PC-3 (cell line): Measurements from ENCODE around the gene CERS6. TPM values are rescaled to one million over a fixed set of nuclear protein-coding genes. Genes with fewer than 3 reads are reported as not detected.

Source experiments
- ATAC-seq: fragments of 200-7000 bp; cut with Tn5 transposase; 2 replicates; pipeline ENCODE4 v1.9.1; 2020; ENCODE audit warnings: mild to moderate bottlenecking, moderate library complexity
- BruUV-seq: library from RNA; stranded (reverse); fragments of 400-500 nt; replicated peaks from 2 replicates; lab custom pipeline; 2021; lab: Mats Ljungman, UMichigan
- CTCF ChIA-PET: fragments of 300-600 bp; sonication (Branson Sonifier 250); formaldehyde crosslinking; loops from one replicate; lab custom pipeline; 2022; ENCODE audit warnings: antibody characterized with exemption; lab: Charles Lee
- POLR2A ChIA-PET: fragments of 300-600 bp; sonication (Branson Sonifier 250); formaldehyde crosslinking; loops from one replicate; lab custom pipeline; 2022; ENCODE audit warnings: antibody characterized with exemption; ENCODE audit not compliant: unreplicated experiment; lab: Charles Lee
- DNase-seq: peaks from one replicate; pipeline ENCODE4 v3.0.0-alpha.2; 2015
- H2AFZ ChIP-seq: fragments of 300-600 bp; sonication (generic); 2 replicates; pipeline ENCODE4 v1.6.0; 2016; ENCODE audit warnings: antibody characterized with exemption, low read length
- H3F3A ChIP-seq: fragments of 300-600 bp; sonication (generic); one replicate; pipeline ENCODE4 v1.6.0; 2017; ENCODE audit warnings: antibody characterized with exemption, low read length, control low read depth, mild to moderate bottlenecking; ENCODE audit not compliant: unreplicated experiment
- H3K27ac ChIP-seq: fragments of 300-600 bp; sonication (generic); 2 replicates; pipeline ENCODE4 v1.5.1; 2016; ENCODE audit warnings: mild to moderate bottlenecking, low read length
- H3K27me3 ChIP-seq: fragments of 300-600 bp; sonication (generic); 2 replicates; pipeline ENCODE4 v1.6.1; 2016; ENCODE audit warnings: low read length, mixed read lengths
- H3K36me3 ChIP-seq: fragments of 300-600 bp; sonication (generic); 2 replicates; pipeline ENCODE4 v1.6.1; 2016; ENCODE audit warnings: low read depth, mixed run types, low read length, mixed read lengths
- H3K4me1 ChIP-seq: fragments of 300-600 bp; sonication (generic); 2 replicates; pipeline ENCODE4 v1.5.1; 2016; ENCODE audit warnings: low read length; ENCODE audit not compliant: insufficient read depth
- H3K4me2 ChIP-seq: fragments of 300-600 bp; sonication (generic); 2 replicates; pipeline ENCODE4 v1.6.0; 2016; ENCODE audit warnings: low read length
- H3K4me3 ChIP-seq: fragments of 300-600 bp; sonication (generic); 2 replicates; pipeline ENCODE4 v1.5.1; 2016; ENCODE audit warnings: mild to moderate bottlenecking, low read length, mixed read lengths
- H3K79me2 ChIP-seq: fragments of 300-600 bp; sonication (generic); 2 replicates; pipeline ENCODE4 v1.6.1; 2017; ENCODE audit warnings: low read length, mixed read lengths
- H3K9ac ChIP-seq: fragments of 300-600 bp; sonication (generic); 2 replicates; pipeline ENCODE4 v1.6.0; 2016; ENCODE audit warnings: mild to moderate bottlenecking, low read length
- H3K9me2 ChIP-seq: fragments of 300-600 bp; sonication (generic); replicated peaks from 2 replicates; pipeline ENCODE4 v1.6.1; 2016; ENCODE audit warnings: mixed run types, low read length, mixed read lengths
- H3K9me3 ChIP-seq: fragments of 300-600 bp; sonication (generic); 2 replicates; pipeline ENCODE4 v1.6.1; 2016; ENCODE audit warnings: low read length, mixed read lengths
- H4K20me1 ChIP-seq: fragments of 300-600 bp; sonication (generic); 2 replicates; pipeline ENCODE4 v1.6.1; 2016; ENCODE audit warnings: low read length, mixed read lengths
- CTCF ChIP-seq: fragments of 300-600 bp; sonication (generic); conservative IDR thresholded peaks from 2 replicates; pipeline ENCODE4 v1.5.1; 2017; ENCODE audit warnings: antibody characterized with exemption, low read depth, mild to moderate bottlenecking, low read length
- EZH2 ChIP-seq: fragments of 300-600 bp; sonication (generic); IDR thresholded peaks from one replicate; pipeline ENCODE4 v1.6.1; 2017; ENCODE audit warnings: antibody characterized with exemption, mild to moderate bottlenecking, low read length; ENCODE audit not compliant: unreplicated experiment
- EZH2phosphoT487 ChIP-seq: fragments of 300-600 bp; sonication (generic); IDR thresholded peaks from 2 replicates; pipeline ENCODE4 v1.6.1; 2018; ENCODE audit warnings: mild to moderate bottlenecking, antibody characterized with exemption, low read length, borderline replicate concordance
- intact Hi-C: fragments of 100-400 bp; cut with micrococcal nuclease; formaldehyde crosslinking; loops from 2 replicates; pipeline ENCODE4 v1.9.0; 2023
- total RNA-seq: library from RNA; depleted of rRNA; stranded (reverse); fragments of >200 nt; gene quantifications from 2 replicates; pipeline ENCODE4 v1.2.3, GENCODE V29; 2014

CERS6 gene
- total RNA-seq, 1 experiment from 2014 or later = 24.2 TPM

- Histone ChIP-seq H2AFZ (no peak overlapping the region), H3K36me3 (no peaks in the 10 kb centered on the region), H3K9me3 (no peaks in the 10 kb centered on the region), H3K4me1 (peaks cover 5% of the 10 kb centered on the region), H3K79me2 (no peaks in the 10 kb centered on the region), H3K4me2 (no peak overlapping the region), H3K9me2 (no peaks in the 10 kb centered on the region), H3K4me3 (no peak overlapping the region), H3K9ac (no peak overlapping the region), H4K20me1 (no peaks in the 10 kb centered on the region), H3K27me3 (no peaks in the 10 kb centered on the region), H3K27ac (no peak overlapping the region), H3F3A (no peaks in the 10 kb centered on the region)
- no TSS peak for BruUV-seq
- no peak for ATAC-seq
- intact Hi-C loops = no loop called here
- POLR2A ChIA-PET = no interaction called here
- DNase-seq = no peak
- TF ChIP-seq EZH2phosphoT487 (no peak), CTCF (no peak), EZH2 (no peak)
- CTCF ChIA-PET = no interaction called here
These were observed 325.2 kb downstream of the CERS6 start for GRCh38 chr2:168781191-168781817.

- TF ChIP-seq EZH2phosphoT487 = no peak
- TF ChIP-seq EZH2 = no peak
- no peak for TF ChIP-seq CTCF
- ATAC-seq (no peak), DNase-seq (no peak)
- Histone ChIP-seq H3K27me3 (no peaks in the 10 kb centered on the region), H3K79me2 (no peaks in the 10 kb centered on the region), H3K9ac (no peak overlapping the region), H4K20me1 (no peaks in the 10 kb centered on the region), H3K4me1 (peaks cover 5% of the 10 kb centered on the region), H3K9me2 (no peaks in the 10 kb centered on the region), H3K9me3 (no peaks in the 10 kb centered on the region), H3K27ac (no peak overlapping the region), H3F3A (no peaks in the 10 kb centered on the region), H3K36me3 (no peaks in the 10 kb centered on the region), H3K4me2 (no peak overlapping the region), H2AFZ (no peak overlapping the region), H3K4me3 (no peak overlapping the region)
- CTCF ChIA-PET = no interaction called here
- POLR2A ChIA-PET = no interaction called here
- no TSS peak for BruUV-seq
- intact Hi-C loops = no loop called here
These were observed 326.2 kb downstream of the CERS6 start for GRCh38 chr2:168782271-168782670.

- no TSS peak for BruUV-seq
- DNase-seq = peak; percentile 59
- Histone ChIP-seq H3K79me2 (no peaks in the 10 kb centered on the region), H3F3A (no peaks in the 10 kb centered on the region), H3K27ac (no peak overlapping the region), H4K20me1 (no peaks in the 10 kb centered on the region), H3K4me1 (peaks cover 5% of the 10 kb centered on the region), H3K27me3 (no peaks in the 10 kb centered on the region), H3K9ac (no peak overlapping the region), H3K36me3 (no peaks in the 10 kb centered on the region), H3K9me2 (no peaks in the 10 kb centered on the region), H3K4me2 (0 out of 2 replicates have a peak overlapping the region, but pooled peaks have one; percentile 13), H3K9me3 (no peaks in the 10 kb centered on the region), H2AFZ (no peak overlapping the region), H3K4me3 (no peak overlapping the region)
- CTCF ChIA-PET = no interaction called here
- peak; percentile 79 for ATAC-seq
- POLR2A ChIA-PET = no interaction called here
- no peak for TF ChIP-seq EZH2phosphoT487
- no peak for TF ChIP-seq EZH2
- intact Hi-C loops = no loop called here
These were observed 328.9 kb downstream of the CERS6 start for GRCh38 chr2:168784993-168785392.
